CD14-positive monocyte (primary cell): Measurements from ENCODE around the gene SPTBN1. TPM values are rescaled to one million over a fixed set of nuclear protein-coding genes. Genes with fewer than 3 reads are reported as not detected.

Source experiments
- DNase-seq, 3 donors: peaks; one replicate each; pipeline ENCODE4 v3.0.0-alpha.2; 2011 to 2022
- H2AFZ ChIP-seq: 2 replicates; pipeline ENCODE4 v1.6.0; 2012; ENCODE audit warnings: mild to moderate bottlenecking, low read depth, low read length, inconsistent platforms; ENCODE audit not compliant: insufficient read depth, poor library complexity, severe bottlenecking
- H3K27ac ChIP-seq, 2 donors: 1 replicate in 1 of 2; 2 replicates in 1 of 2; pipeline ENCODE4 v1.5.1; 2012 to 2013; ENCODE audit warnings: low read length in 2 of 2, control low read depth in 1 of 2, inconsistent platforms in 1 of 2, low read depth in 1 of 2, mild to moderate bottlenecking in 1 of 2
- H3K27me3 ChIP-seq, 2 donors: one replicate each; pipeline versions ENCODE4 v1.6.0 to v1.6.1; 2011 to 2013; ENCODE audit warnings: low read length in 2 of 2; ENCODE audit not compliant: control insufficient read depth in 2 of 2, insufficient read depth in 2 of 2
- H3K36me3 ChIP-seq, 2 donors: replicated peaks in 1 of 2; 1 replicate in 1 of 2; 2 replicates in 1 of 2; pipeline versions ENCODE4 v1.5.1 to v1.6.1; 2012 to 2013; ENCODE audit warnings: low read length in 2 of 2, control low read depth in 1 of 2, inconsistent platforms in 1 of 2, mild to moderate bottlenecking in 1 of 2; ENCODE audit not compliant: insufficient read depth in 2 of 2, control insufficient read depth in 1 of 2
- H3K4me1 ChIP-seq, 2 donors: 1 replicate in 1 of 2; 2 replicates in 1 of 2; pipeline versions ENCODE4 v1.5.1 to v1.6.1; 2012 to 2013; ENCODE audit warnings: low read length in 2 of 2, control low read depth in 1 of 2, inconsistent platforms in 1 of 2, mild to moderate bottlenecking in 1 of 2, moderate library complexity in 1 of 2; ENCODE audit not compliant: insufficient read depth in 2 of 2, control insufficient read depth in 1 of 2
- H3K4me2 ChIP-seq: replicated peaks from 2 replicates; pipeline ENCODE3; 2012; ENCODE audit warnings: low read length, moderate library complexity, mild to moderate bottlenecking; ENCODE audit not compliant: poor library complexity, severe bottlenecking; ENCODE audit errors: extremely low read depth
- H3K4me3 ChIP-seq, 3 experiments: fragments of 200-600 bp in 1 of 3; sonication (generic) in 1 of 3; replicated peaks in 1 of 3; 1 replicate in 2 of 3; 2 replicates in 1 of 3; pipeline ENCODE4 v1.5.1; 2011 to 2013; ENCODE audit warnings: low read length in 3 of 3, mild to moderate bottlenecking in 3 of 3, control low read depth in 2 of 3, low read depth in 2 of 3, inconsistent platforms in 1 of 3, moderate library complexity in 1 of 3
- H3K79me2 ChIP-seq: 2 replicates; pipeline ENCODE4 v1.6.0; 2012; ENCODE audit warnings: mild to moderate bottlenecking, control low read depth, inconsistent platforms, low read length, moderate library complexity; ENCODE audit not compliant: insufficient read depth
- H3K9ac ChIP-seq: 2 replicates; pipeline ENCODE4 v1.6.0; 2017; ENCODE audit warnings: low read length, mild to moderate bottlenecking; ENCODE audit not compliant: insufficient read depth, poor library complexity, severe bottlenecking
- H3K9me3 ChIP-seq, 2 donors: replicated peaks in 1 of 2; 1 replicate in 1 of 2; 2 replicates in 1 of 2; pipeline versions ENCODE4 v1.5.1 to v1.6.1; 2012 to 2013; ENCODE audit warnings: low read length in 2 of 2, control low read depth in 1 of 2; ENCODE audit not compliant: control insufficient read depth in 1 of 2, insufficient read depth in 1 of 2
- H4K20me1 ChIP-seq: 2 replicates; pipeline ENCODE4 v1.6.0; 2012; ENCODE audit warnings: mild to moderate bottlenecking, low read length, control low read depth, moderate library complexity; ENCODE audit not compliant: insufficient read depth
- H3K27ac Mint-ChIP-seq, 7 donors: one replicate each; pipeline ENCODE4 v1.8.0; 2020; ENCODE audit warnings: mild to moderate bottlenecking in 7 of 7, mixed read lengths in 7 of 7, moderate library complexity in 6 of 7, inconsistent platforms in 2 of 7
- H3K27me3 Mint-ChIP-seq, 3 donors: one replicate each; pipeline ENCODE4 v1.8.0; 2021 to 2022; ENCODE audit warnings: low read depth in 3 of 3, mild to moderate bottlenecking in 3 of 3, mixed read lengths in 3 of 3, moderate library complexity in 3 of 3, inconsistent platforms in 1 of 3
- H3K36me3 Mint-ChIP-seq, 2 donors: one replicate each; pipeline ENCODE4 v1.8.0; 2020; ENCODE audit warnings: mixed read lengths in 2 of 2, inconsistent platforms in 1 of 2, mild to moderate bottlenecking in 1 of 2
- H3K4me1 Mint-ChIP-seq: one replicate; pipeline ENCODE4 v1.8.0; 2020; ENCODE audit warnings: mild to moderate bottlenecking, mixed read lengths
- H3K4me3 Mint-ChIP-seq, 2 donors: one replicate each; pipeline ENCODE4 v1.8.0; 2020; ENCODE audit warnings: mild to moderate bottlenecking in 2 of 2, mixed read lengths in 2 of 2, moderate library complexity in 1 of 2
- H3K9me3 Mint-ChIP-seq, 7 donors: one replicate each; pipeline ENCODE4 v1.8.0; 2020 to 2022; ENCODE audit warnings: mixed read lengths in 7 of 7, mild to moderate bottlenecking in 6 of 7, moderate library complexity in 6 of 7, inconsistent platforms in 2 of 7
- CTCF ChIP-seq: fragments of 200-600 bp; IDR thresholded peaks from one replicate; pipeline ENCODE4 v1.8.0; 2022; ENCODE audit warnings: antibody characterized with exemption, mild to moderate bottlenecking
- WGBS: methylation state at CpG from one replicate; pipeline ENCODE4 v1.1.5; 2013; ENCODE audit warnings: missing lambda C conversion rate; ENCODE audit not compliant: insufficient coverage; 5-methylcytosine and 5-hydroxymethylcytosine counted together
- intact Hi-C, 2 donors: fragments of 100-400 bp; cut with micrococcal nuclease; formaldehyde crosslinking; loops; one replicate each; pipeline versions ENCODE4 v1.15.0 to v1.15.1; 2023
- polyA plus RNA-seq, 3 donors: library from polyadenylated mRNA; depleted of rRNA in 1 of 3; unstranded in 2 of 3; stranded (reverse) in 1 of 3; fragments of 300-500 nt in 2 of 3; fragments of >200 nt in 1 of 3; fragmentation: Illumina TruSeq in 2 of 3; gene quantifications; 1 replicate in 2 of 3; 2 replicates in 1 of 3; pipeline ENCODE4 v1.2.3, GENCODE V29; 2012 to 2021

SPTBN1 gene
- polyA plus RNA-seq, 3 donors: 0.79 to 2.8 (median 1.7) TPM

GRCh38 chr2:54669677-54670484 is 213.8 kb downstream of the SPTBN1 start:
- peaks cover 0 to 2% (median 0%) of the 10 kb centered on the region in 3 donors for H3K27me3 Mint-ChIP-seq
- Histone ChIP-seq H3K4me2 (peak overlapping the region; percentile 10), H3K4me3 (no peak overlapping the region), H3K27ac (peak overlapping the region; percentile 59 to 78), H2AFZ (peak overlapping the region; percentile 35), H3K27me3 (no peaks in the 10 kb centered on the region), H3K4me1 (peaks cover 70% of the 10 kb centered on the region in 2 donors), H3K9ac (peak overlapping the region; percentile 16), H3K79me2 (no peaks in the 10 kb centered on the region), H3K9me3 (no peaks in the 10 kb centered on the region), H4K20me1 (no peaks in the 10 kb centered on the region), H3K36me3 (peaks cover 3 to 30% of the 10 kb centered on the region in 2 donors)
- 0% methylated on average over 1 of the region's 7 CpGs for WGBS
- DNase-seq: peak; percentile 65 to 80 (median 72)
- H3K27ac Mint-ChIP-seq: peak overlapping the region; percentile 73 to 93 (median 85)
- intact Hi-C loops: loop anchor here (5.0 kb wide), 3 partner anchors 37 to 507 kb away; no protein-coding TSS in a partner anchor
- no peak for TF ChIP-seq CTCF
- peaks cover 28 to 44% of the 10 kb centered on the region in 2 donors for H3K36me3 Mint-ChIP-seq
- H3K4me3 Mint-ChIP-seq: peak overlapping the region in 1 of 2 donors; percentile 11
- H3K9me3 Mint-ChIP-seq: no peaks in the 10 kb centered on the region
- H3K4me1 Mint-ChIP-seq: peaks cover 73% of the 10 kb centered on the region

GRCh38 chr2:54670485-54671009 is 214.4 kb downstream of the SPTBN1 start:
- H2AFZ ChIP-seq: no peak overlapping the region
- no peaks in the 10 kb centered on the region for H3K9me3 ChIP-seq
- H4K20me1 ChIP-seq: no peaks in the 10 kb centered on the region
- Mint-ChIP-seq H3K36me3 (peaks cover 24 to 38% of the 10 kb centered on the region in 2 donors), H3K4me1 (peaks cover 70% of the 10 kb centered on the region), H3K27ac (peak overlapping the region in 6 of 7 donors; percentile 43 to 87 (median 82)), H3K4me3 (no peak overlapping the region), H3K27me3 (peaks cover 0 to 2% (median 2%) of the 10 kb centered on the region in 3 donors), H3K9me3 (no peaks in the 10 kb centered on the region)
- H3K79me2 ChIP-seq: no peaks in the 10 kb centered on the region
- no peak overlapping the region for H3K9ac ChIP-seq
- no peak overlapping the region for H3K4me2 ChIP-seq
- intact Hi-C loops: no loop called here
- peak overlapping the region; percentile 37 to 78 for H3K27ac ChIP-seq
- H3K4me1 ChIP-seq: peaks cover 68 to 71% of the 10 kb centered on the region in 2 donors
- no peak for DNase-seq
- no peaks in the 10 kb centered on the region for H3K27me3 ChIP-seq
- H3K4me3 ChIP-seq: no peak overlapping the region
- H3K36me3 ChIP-seq: peaks cover 3 to 25% of the 10 kb centered on the region in 2 donors
- WGBS: 100% methylated on average over 6 of the region's 9 CpGs
- no peak for TF ChIP-seq CTCF
